ENCODE results near the gene DDX23.

DNA sequence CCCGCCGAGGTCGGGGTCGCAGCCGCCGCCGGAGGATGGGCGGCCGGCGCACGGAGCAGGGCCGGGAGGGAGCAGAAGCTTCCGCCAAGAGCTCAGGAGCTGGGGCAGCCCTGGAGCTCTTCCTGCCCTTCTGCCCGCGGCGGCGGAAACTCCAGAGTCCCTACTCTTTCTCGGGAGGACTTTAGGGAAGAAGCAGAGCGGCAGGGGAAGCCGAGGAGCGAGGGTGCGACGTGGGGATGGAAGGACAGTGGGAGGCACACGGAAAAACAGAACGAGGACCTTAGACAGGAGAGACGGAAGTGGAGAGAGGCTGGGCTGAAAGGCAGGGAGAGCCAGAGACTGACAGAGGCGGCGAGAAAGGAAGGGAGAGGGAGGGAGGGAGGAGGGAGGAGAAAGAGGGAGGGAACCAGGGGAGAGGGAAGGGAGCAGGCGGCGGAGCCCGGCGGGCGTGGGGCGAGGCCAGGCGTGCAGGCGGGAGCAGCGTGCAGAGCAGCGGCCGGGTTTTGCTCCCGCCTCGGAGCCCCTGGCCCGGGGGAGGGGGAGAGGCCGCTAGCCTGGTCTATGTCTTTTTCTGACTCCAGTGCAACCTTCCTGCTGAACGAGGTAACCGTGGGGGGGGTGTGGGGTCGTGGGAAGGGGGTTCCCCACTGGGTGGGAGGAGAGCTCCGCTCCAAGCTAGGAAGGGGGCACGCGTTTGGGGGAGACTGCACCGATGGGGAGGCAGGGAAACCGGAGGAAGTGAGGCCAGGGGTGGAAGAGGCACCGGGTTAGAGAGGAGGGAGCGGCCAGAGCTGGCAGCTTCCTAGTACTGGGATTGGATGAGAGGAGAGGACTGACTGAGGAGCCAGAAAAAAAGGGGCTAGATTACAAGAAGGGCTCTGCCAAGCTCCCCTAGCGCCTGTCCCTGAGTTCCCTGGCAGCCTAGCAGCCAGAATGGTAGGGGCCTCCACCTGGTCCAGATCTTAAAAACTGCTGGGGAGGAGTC is 36.5 kb downstream of the DDX23 start:
- TF ChIP-seq, protein P1, sequence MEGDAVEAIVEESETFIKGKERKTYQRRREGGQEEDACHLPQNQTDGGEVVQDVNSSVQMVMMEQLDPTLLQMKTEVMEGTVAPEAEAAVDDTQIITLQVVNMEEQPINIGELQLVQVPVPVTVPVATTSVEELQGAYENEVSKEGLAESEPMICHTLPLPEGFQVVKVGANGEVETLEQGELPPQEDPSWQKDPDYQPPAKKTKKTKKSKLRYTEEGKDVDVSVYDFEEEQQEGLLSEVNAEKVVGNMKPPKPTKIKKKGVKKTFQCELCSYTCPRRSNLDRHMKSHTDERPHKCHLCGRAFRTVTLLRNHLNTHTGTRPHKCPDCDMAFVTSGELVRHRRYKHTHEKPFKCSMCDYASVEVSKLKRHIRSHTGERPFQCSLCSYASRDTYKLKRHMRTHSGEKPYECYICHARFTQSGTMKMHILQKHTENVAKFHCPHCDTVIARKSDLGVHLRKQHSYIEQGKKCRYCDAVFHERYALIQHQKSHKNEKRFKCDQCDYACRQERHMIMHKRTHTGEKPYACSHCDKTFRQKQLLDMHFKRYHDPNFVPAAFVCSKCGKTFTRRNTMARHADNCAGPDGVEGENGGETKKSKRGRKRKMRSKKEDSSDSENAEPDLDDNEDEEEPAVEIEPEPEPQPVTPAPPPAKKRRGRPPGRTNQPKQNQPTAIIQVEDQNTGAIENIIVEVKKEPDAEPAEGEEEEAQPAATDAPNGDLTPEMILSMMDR (IDR thresholded peaks at IDR 0.05), result no peak
- TF ChIP-seq POLR2A (IDR thresholded peaks at IDR 0.05), result peak; percentile 67
- no peak for TF ChIP-seq EP300 (IDR thresholded peaks at IDR 0.05)
